ENCODE results near the gene MADD.
"Not testable (repeated sequence)": the region's sequence is repeated elsewhere in the genome, so short reads cannot be mapped to it uniquely, and the experiment has no call there.

MADD gene

GRCh38 chr11:47276923-47277322 lies 7.0 kb downstream of the MADD start:
- DNase-seq (ENCODE audit: low read depth): no peak

GRCh38 chr11:47278058-47278457 lies 8.1 kb downstream of the MADD start:
- DNase-seq (ENCODE audit: low read depth): no peak

DNA sequence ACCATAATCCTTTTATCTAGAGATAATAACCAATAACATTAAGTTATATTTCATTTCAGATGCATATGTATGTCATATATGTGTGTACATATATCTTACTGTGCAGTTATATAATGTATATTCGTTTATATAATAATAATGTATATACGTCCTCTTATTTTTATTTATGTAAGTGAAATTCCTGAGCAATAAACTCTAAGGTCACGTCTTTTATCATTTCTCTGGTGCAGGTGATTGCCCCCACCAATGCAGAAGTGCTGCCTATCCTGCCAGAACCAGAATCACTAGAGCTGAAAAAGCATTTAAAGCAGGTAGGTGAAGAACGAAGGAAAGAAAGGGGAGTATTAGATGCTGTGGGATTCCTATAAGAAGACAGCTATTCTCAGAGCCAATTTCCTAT lies 8.8 kb downstream of the MADD start:
- no peak for DNase-seq (ENCODE audit: low read depth)

DNA sequence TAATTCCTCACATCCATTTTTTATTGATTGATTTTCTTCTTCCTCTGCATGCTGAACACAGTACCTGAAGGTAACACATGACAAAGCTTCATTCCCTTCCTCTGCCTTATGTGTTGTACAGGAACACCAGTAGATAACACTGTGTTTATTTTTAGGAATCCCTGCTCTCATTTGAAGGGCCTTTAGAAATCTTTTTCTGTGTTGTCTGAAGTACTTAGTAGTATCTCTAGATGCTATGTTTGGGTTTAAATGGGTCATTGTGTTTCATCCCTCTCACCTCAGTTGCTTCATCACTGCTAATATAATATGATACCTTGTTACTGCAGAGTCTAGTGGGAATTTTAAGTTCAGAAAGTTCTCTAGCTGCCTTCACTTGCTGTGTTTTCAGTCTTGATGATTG lies 10.2 kb downstream of the MADD start:
- DNase-seq (ENCODE audit: low read depth): no peak

DNA sequence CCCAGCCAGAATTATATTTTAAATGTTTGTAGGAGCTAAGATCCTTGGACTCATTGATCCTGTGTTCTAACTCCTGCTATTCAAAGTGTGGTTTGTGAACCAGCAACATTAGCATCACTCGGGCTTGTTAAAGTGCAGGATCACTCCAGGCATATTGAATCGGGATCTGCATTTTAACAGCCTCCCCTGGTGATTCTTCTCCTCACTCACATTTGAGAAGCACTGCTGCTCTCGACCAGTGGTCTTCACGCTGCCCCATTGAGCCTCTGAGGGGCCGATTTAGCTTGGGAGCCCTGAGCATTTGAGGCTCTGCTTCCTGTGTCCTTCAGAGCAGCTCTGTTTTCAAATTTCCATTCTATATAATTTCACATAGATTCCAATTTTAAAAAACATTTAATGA lies 10.9 kb downstream of the MADD start:
- DNase-seq (ENCODE audit: low read depth): no peak

DNA sequence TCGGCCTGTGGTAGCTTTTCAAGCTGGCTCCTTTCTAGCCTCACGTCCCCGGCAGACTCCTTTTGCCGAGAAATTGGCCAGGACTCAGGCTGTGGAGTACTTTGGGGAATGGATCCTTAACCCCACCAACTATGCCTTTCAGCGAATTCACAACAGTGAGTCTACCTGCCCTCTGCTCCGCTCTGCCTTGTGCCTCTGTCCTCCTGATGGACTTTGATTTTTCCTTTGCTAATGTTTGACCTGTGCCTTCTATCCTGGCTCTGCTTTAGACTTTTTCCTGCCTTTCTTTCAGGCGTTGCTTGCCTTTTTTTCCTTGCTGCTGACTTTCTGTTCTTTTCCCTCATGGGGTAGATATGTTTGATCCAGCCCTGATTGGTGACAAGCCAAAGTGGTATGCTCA lies 12.5 kb downstream of the MADD start:
- no peak for DNase-seq (ENCODE audit: low read depth)

DNA sequence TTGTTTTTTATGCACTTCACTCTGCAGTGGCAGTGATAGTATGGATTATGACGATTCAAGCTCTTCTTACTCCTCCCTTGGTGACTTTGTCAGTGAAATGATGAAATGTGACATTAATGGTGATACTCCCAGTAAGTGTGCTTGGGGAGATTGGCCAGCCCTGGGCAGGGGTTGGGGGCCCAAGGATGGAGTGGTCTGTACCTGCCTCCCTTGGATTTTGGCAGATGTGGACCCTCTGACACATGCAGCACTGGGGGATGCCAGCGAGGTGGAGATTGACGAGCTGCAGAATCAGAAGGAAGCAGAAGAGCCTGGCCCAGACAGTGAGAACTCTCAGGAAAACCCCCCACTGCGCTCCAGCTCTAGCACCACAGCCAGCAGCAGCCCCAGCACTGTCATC lies 14.2 kb downstream of the MADD start:
- DNase-seq (ENCODE audit: low read depth): no peak

GRCh38 chr11:47285969-47286770 lies 16.2 kb downstream of the MADD start:
- no peak for DNase-seq (ENCODE audit: low read depth)

DNA sequence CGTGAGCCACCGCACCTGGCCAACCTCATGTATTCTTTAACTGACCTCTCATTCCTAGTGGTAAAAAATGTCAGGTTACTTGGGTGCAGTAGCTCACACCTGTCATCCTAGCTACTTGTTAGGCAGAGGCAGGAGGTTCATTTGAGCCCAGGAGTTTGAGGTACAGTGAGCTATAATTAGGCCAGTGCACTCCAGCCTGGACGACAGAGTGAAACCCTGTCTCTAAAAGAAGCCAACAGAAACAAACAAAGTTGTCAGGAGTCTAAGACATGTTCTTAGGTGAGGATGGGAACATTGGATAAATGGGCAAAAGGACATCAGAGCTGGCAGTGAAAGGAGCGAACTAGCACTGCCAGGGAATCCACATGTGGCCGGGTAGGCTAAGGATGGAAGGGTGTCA lies 18.1 kb downstream of the MADD start:
- no peak for DNase-seq (ENCODE audit: low read depth)

- DNase-seq (ENCODE audit: low read depth): no peak
These were observed 19.9 kb downstream of the MADD start for GRCh38 chr11:47289856-47290255.

DNA sequence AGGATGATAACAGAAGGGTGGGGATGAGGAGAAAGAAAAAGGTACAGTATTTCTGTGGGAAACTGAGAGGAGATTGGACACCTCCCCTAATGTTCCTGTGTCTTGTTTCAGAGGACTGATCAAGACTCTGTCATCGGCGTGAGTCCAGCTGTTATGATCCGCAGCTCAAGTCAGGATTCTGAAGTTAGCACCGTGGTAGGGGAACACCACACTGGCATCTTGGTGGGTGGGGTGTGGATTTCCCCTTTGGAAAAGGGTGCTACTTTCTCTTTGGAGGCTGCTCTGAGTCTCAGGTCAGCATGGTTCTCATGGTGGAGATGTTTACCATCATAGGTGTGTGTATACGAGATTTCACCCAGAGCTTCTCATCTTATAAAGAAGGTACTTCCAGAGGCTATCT lies 25.5 kb downstream of the MADD start:
- DNase-seq (ENCODE audit: low read depth): no peak

DNA sequence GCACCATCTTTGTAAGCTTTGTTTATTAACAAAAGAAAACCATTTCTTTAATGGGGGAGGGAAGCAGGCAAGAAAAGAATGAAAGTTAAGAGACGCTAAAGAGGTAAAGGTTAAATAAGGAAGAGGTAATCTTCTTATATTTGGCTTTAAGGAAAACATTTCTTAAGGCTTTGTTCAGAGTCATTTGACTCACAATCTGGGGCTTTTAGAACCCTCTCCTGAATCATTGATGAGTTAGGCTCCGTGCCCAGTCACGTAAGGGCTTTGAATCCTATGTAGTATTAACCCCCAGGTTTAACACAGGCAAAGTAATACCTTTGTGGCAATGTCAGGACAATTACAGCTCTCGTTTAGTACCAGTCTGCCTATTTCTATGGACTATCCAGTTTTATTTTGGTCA lies 26.1 kb downstream of the MADD start:
- no peak for DNase-seq (ENCODE audit: low read depth)

DNA sequence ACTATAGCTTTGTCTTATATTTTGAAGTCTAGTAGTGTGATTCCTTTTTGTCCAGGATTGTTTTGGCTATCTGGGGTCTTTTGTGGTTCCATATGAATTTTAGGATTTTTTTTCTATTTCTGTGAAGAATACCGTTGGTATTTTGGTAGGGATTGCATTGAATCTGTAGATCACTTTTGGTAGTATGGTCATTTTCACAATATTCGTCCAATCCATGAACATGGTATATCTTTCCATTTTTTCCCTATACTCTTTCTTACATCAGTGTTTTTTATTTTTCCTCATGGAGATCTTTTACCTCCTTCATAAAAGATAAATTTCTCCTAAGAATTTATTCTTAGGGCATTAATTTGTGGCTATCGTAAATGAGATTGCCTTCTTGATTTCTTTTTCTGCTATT lies 29.1 kb downstream of the MADD start:
- DNase-seq (ENCODE audit: low read depth): no peak

GRCh38 chr11:47302853-47303252 lies 32.9 kb downstream of the MADD start:
- no peak for DNase-seq (ENCODE audit: low read depth)

DNA sequence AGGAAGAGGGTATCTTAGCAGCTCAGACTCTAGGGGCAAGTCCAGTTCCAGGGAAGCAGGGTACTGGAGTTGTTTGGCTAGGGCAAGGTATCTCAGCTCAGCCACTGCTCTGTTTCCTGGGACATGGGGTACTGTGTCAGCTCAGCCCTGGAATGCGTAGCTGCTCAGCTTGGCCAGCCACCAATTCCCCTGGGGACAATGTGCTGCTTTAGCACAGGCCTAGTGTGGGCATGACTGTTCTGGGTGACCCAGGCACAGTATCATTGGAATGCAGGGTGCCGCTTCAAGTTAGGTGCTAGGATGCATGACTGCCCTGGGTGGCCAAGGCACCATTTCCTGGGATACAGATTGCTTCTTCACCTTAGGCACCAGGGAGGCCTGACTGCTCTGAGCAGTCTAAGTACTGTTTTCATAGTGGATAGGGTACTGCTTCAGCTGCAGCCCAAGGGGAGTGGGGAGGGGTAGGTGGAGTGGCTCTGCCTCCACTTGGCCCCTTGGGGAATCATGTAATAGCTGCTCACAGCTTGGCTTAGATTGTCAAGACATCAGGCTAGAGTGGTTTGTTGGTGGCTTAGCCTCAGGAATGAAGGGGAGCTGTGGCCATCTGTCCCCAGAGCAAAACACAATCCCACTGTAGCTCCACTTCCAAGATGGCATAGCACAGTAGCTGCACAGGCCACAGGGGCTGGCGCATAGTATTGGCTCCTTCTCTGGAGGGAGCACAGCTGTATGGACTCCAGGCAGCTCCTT lies 36.0 kb downstream of the MADD start:
- no peak for DNase-seq (ENCODE audit: low read depth)

DNA sequence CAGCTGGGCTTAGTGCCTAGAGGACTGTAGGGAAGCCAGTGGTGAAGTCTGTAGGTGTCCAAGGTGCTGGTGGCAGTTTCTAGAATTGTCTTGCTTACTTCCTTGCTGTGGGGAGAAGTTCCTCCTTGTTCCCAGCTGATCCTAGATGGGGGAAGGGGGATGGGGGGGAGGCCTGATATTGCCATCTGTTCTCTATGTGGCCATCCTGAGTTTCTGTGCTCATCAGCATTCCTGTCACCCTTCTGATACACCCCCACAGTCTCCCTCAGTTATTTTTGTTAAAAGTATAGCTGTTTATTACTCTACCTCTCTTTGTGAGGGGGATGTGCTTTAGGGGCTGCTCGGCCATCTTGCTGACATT lies 36.5 kb downstream of the MADD start:
- no peak for DNase-seq (ENCODE audit: low read depth)

- DNase-seq (ENCODE audit: low read depth): no peak
These were observed 38.3 kb downstream of the MADD start for GRCh38 chr11:47308050-47308823.

GRCh38 chr11:47314992-47315391 lies 45.1 kb downstream of the MADD start:
- no peak for DNase-seq (ENCODE audit: low read depth)

DNA sequence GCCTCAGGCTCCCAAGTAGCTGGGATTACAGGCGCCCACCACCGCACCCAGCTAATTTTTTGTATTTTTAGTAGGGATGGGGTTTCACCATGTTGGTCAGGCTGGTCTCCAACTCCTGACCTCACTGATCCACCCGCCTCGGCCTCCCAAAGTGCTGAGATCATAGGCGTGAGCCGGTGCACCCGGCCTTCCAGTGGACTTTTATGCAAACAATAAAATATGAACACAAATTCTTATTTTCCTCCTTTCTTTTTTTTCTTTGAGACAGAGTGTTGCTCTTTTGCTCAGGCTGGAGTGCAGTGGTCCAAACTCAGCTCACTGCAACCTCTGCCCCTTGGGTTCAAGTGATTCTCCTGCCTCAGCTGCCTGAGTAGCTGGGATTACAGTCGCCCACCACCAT lies 46.6 kb downstream of the MADD start:
- DNase-seq (ENCODE audit: low read depth): not testable (repeated sequence)

DNA sequence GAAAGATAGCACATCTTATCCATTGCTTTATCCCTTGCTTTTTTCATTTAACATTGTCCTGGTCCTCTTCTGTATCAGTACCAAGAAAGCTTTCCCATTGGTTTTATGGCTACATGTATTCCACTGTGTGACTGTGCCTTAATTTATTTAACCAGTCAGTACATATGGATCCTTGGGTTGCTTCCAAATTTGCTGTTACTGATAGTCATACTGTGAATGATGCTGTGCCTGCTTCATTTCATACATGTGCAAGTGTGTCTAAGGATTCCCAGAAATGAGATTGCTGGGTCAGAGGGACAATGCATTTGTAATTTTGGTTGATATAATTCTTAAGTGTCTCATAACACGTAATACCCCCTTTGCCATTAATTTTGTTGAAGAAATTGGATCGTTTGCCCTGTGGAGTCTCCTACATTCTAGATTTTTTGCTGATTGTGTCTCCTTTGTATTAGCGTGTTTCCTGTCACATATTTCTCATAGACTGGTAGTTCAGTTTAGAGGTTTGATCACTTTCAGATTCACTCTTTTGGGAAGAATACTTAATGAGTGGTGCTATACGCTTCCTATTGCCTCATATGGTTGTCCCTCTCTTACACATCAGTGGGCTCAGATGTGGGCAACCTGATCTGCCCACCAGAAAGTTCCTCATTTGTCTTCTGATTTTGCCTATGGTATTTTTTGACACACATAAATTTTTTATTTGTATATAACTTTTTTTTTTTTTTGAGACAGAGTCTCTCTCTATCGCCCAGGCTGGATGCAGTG lies 47.3 kb downstream of the MADD start:
- no peak for DNase-seq (ENCODE audit: low read depth)

GRCh38 chr11:47318166-47318565 lies 48.2 kb downstream of the MADD start:
- DNase-seq (ENCODE audit: low read depth): no peak

DNA sequence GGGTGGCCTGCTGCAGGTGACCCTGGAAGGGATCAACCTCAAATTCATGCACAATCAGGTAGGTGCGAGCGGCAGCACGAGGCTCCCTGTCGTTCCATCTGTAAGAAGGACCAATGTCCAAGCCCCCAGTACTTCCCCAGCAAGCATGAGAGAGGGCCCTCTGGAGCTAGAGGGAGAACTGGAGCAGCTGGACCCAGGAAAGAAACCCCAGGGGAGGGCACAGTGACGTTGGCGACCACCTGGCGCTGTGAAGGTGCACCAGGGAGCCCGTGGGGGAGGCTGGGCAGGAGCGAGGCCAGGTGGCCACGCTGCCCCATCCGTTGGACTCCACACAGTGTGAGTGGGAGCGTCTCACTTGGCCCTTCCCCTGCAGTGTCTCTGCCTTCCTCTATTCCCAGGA lies 54.6 kb downstream of the MADD start:
- DNase-seq (ENCODE audit: low read depth): no peak

All from non-pigmented ciliary epithelial cell (primary cell).